B cell (primary cell): ENCODE data around the gene MYO18A.

ENCODE experiments used
- CTCF ChIP-seq: fragments of 200-600 bp; IDR thresholded peaks from one replicate; pipeline ENCODE4 v1.8.0; 2022; ENCODE audit warnings: antibody characterized with exemption, mild to moderate bottlenecking
- EZH2 ChIP-seq: IDR thresholded peaks from 2 replicates; pipeline ENCODE4 v1.6.1; 2012; ENCODE audit warnings: borderline replicate concordance, low read depth, mild to moderate bottlenecking, moderate library complexity, low read length; ENCODE audit not compliant: insufficient read depth, poor library complexity, severe bottlenecking

- TF ChIP-seq CTCF (no peak), EZH2 (no peak)
Measured at GRCh38 chr17:29109477-29110371, 70.5 kb downstream of the MYO18A start.
